SU-DHL-6 (cell line): ENCODE measurements around the gene CLCN1.

ENCODE experiments used
- H2AFZ ChIP-seq: fragments of 200-600 bp; sonication (generic); 2 replicates; pipeline ENCODE4 v1.6.1; 2014; ENCODE audit warnings: low read depth, mild to moderate bottlenecking, moderate library complexity, mixed read lengths, antibody characterized with exemption, low read length; ENCODE audit not compliant: severe bottlenecking
- H3F3A ChIP-seq: fragments of 200-600 bp; shearing (Covaris generic); 2 replicates; pipeline ENCODE4 v1.6.0; 2016; ENCODE audit warnings: antibody characterized with exemption, mild to moderate bottlenecking; ENCODE audit not compliant: insufficient read depth
- H3K27ac ChIP-seq: fragments of 200-600 bp; sonication (generic); 2 replicates; pipeline ENCODE4 v1.5.1; 2016; ENCODE audit warnings: low read depth, mild to moderate bottlenecking, low read length, moderate library complexity, mixed read lengths
- H3K27me3 ChIP-seq: fragments of 200-600 bp; sonication (generic), shearing (Covaris generic); 2 replicates; pipeline ENCODE4 v1.6.0; 2014; ENCODE audit warnings: mild to moderate bottlenecking, low read length
- H3K36me3 ChIP-seq: fragments of 200-600 bp; sonication (generic); 2 replicates; pipeline ENCODE4 v1.6.1; 2014; ENCODE audit warnings: mild to moderate bottlenecking, low read length, mixed read lengths
- H3K4me2 ChIP-seq: fragments of 300-600, 200-600 bp; shearing (Covaris generic), sonication (generic); 2 replicates; pipeline ENCODE4 v1.6.0; 2014; ENCODE audit warnings: low read length, low read depth, mild to moderate bottlenecking; ENCODE audit not compliant: poor library complexity, severe bottlenecking
- H3K4me3 ChIP-seq: fragments of 200-600 bp; sonication (generic); 2 replicates; pipeline ENCODE4 v1.5.1; 2014; ENCODE audit warnings: antibody characterized with exemption, low read length, mild to moderate bottlenecking, mixed read lengths; ENCODE audit not compliant: insufficient read depth, poor library complexity, severe bottlenecking
- H3K79me2 ChIP-seq: fragments of 200-600 bp; sonication (generic); 2 replicates; pipeline ENCODE4 v1.6.1; 2014; ENCODE audit warnings: mild to moderate bottlenecking, low read length, moderate library complexity; ENCODE audit not compliant: insufficient read depth
- H3K9ac ChIP-seq: fragments of 200-600 bp; sonication (generic); 2 replicates; pipeline ENCODE4 v1.7.0; 2014; ENCODE audit warnings: mild to moderate bottlenecking, low read length
- H3K9me2 ChIP-seq: fragments of 200-600 bp; sonication (generic); replicated peaks from 2 replicates; pipeline ENCODE4 v1.6.1; 2014; ENCODE audit warnings: low read length; ENCODE audit not compliant: insufficient read depth
- H3K9me3 ChIP-seq: fragments of 200-600 bp; sonication (generic); 2 replicates; pipeline ENCODE4 v1.6.1; 2014; ENCODE audit warnings: low read length, mixed read lengths; ENCODE audit not compliant: insufficient read depth
- H4K20me1 ChIP-seq: fragments of 200-600 bp; sonication (generic); 2 replicates; pipeline ENCODE4 v1.6.1; 2014; ENCODE audit warnings: low read depth, mild to moderate bottlenecking, antibody characterized with exemption, low read length, moderate library complexity, mixed read lengths
- EZH2phosphoT487 ChIP-seq: fragments of 200-600 bp; sonication (generic), shearing (Covaris generic); conservative IDR thresholded peaks from 2 replicates; pipeline ENCODE4 v1.6.1; 2018; ENCODE audit warnings: mild to moderate bottlenecking, antibody characterized with exemption, low read length, moderate library complexity, mixed read lengths
- TF ChIP-seq, protein P1 (sequence below): fragments of 200-600 bp; sonication (generic); IDR thresholded peaks from one replicate; pipeline ENCODE4 v1.5.1; 2017; ENCODE audit warnings: antibody characterized with exemption, mild to moderate bottlenecking, low read length, moderate library complexity; ENCODE audit not compliant: insufficient read depth, poor library complexity, severe bottlenecking

The CLCN1 gene

GRCh38 chr7:143299840-143300239 lies 16.1 kb upstream of the CLCN1 start:
- Histone ChIP-seq H3K27ac (no peak overlapping the region), H2AFZ (no peak overlapping the region), H3F3A (no peaks in the 10 kb centered on the region), H3K4me3 (no peak overlapping the region), H3K36me3 (peaks cover 55% of the 10 kb centered on the region), H3K79me2 (peaks cover 17% of the 10 kb centered on the region; the same call in 1 of the 2 replicates), H3K9me3 (no peaks in the 10 kb centered on the region), H3K9me2 (no peaks in the 10 kb centered on the region), H4K20me1 (no peaks in the 10 kb centered on the region), H3K27me3 (no peaks in the 10 kb centered on the region), H3K9ac (no peak overlapping the region), H3K4me2 (no peak overlapping the region)
- TF ChIP-seq, protein P1, sequence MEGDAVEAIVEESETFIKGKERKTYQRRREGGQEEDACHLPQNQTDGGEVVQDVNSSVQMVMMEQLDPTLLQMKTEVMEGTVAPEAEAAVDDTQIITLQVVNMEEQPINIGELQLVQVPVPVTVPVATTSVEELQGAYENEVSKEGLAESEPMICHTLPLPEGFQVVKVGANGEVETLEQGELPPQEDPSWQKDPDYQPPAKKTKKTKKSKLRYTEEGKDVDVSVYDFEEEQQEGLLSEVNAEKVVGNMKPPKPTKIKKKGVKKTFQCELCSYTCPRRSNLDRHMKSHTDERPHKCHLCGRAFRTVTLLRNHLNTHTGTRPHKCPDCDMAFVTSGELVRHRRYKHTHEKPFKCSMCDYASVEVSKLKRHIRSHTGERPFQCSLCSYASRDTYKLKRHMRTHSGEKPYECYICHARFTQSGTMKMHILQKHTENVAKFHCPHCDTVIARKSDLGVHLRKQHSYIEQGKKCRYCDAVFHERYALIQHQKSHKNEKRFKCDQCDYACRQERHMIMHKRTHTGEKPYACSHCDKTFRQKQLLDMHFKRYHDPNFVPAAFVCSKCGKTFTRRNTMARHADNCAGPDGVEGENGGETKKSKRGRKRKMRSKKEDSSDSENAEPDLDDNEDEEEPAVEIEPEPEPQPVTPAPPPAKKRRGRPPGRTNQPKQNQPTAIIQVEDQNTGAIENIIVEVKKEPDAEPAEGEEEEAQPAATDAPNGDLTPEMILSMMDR: peak; percentile 46
- TF ChIP-seq EZH2phosphoT487: no peak

DNA sequence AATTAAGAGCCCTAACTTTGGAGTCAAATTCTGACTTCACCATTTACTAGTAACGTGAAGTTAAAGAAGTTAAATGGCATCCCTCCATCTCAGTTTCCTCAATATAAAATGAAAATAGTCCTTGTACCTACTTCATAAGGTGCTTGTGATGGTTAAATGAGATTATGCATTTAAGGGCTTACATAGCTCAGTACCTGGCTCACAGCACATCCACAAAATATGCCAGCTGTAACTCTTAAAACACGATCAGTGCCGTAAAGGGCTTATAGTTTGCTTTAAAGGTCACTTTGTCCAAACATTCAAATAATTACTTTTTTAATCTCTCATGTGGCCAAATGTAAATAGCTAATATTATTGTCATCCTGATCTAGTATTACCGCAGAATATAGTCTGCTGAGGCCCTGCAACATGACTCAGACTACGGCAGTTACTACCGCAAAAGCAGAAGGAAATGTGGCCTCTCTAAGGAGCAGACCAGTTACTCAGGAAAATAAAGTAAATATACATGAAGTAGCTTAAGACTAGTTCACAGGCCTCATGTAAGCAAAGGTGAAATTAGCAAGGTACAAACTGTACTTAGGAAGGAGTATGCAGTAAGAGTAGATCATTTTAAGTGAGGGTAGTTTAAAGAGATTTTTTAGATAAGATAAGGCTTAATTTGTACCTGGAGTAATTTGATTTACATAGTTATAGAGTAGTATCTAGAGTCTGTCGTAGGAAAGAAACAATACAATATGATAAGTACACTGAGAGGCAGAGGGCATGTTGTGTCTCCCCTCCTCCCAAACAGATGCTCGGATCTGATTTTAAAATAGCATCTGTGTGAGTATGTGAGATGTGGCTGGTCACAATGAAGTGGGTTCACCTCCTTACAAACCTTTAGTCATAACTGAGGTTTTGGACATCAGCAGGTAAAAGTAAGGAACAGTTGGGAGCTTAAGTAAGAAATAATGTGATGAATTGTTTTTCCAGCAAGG lies 14.7 kb upstream of the CLCN1 start:
- Histone ChIP-seq H3K27me3 (no peaks in the 10 kb centered on the region), H3K79me2 (peaks cover 10% of the 10 kb centered on the region; the same call in 1 of the 2 replicates), H2AFZ (no peak overlapping the region), H3K9me3 (no peaks in the 10 kb centered on the region), H4K20me1 (no peaks in the 10 kb centered on the region), H3K4me2 (no peak overlapping the region), H3K27ac (no peak overlapping the region), H3K9ac (no peak overlapping the region), H3K4me3 (no peak overlapping the region), H3K36me3 (peaks cover 50% of the 10 kb centered on the region), H3K9me2 (no peaks in the 10 kb centered on the region), H3F3A (no peaks in the 10 kb centered on the region)
- TF ChIP-seq EZH2phosphoT487: no peak

DNA sequence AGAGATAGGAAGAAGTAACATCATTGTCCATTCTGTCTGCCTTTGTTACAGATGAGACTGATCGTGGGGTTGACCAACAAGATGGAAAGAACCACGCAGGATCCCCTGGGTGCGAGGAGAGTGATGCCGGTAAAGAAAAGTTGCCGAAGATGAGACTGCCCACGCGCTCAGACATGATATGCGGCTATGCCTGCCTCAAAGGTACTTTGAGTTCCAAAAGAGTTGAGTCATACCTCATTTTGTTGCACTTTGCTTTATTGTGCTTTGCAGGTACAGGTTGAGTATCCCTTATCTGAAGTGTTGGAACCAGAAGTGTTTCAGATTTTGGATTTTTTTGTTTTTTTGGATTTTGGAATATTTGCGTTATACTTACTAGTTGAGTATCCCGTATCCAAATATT lies 12.2 kb upstream of the CLCN1 start:
- Histone ChIP-seq H3K9me3 (no peaks in the 10 kb centered on the region), H2AFZ (no peak overlapping the region), H3K9ac (no peak overlapping the region), H3K79me2 (no peaks in the 10 kb centered on the region), H3K27ac (no peak overlapping the region), H3F3A (no peaks in the 10 kb centered on the region), H4K20me1 (no peaks in the 10 kb centered on the region), H3K36me3 (peaks cover 33% of the 10 kb centered on the region), H3K9me2 (no peaks in the 10 kb centered on the region), H3K4me2 (no peak overlapping the region), H3K4me3 (no peak overlapping the region), H3K27me3 (no peaks in the 10 kb centered on the region)
- TF ChIP-seq EZH2phosphoT487: no peak
- TF ChIP-seq, protein P1: no peak

DNA sequence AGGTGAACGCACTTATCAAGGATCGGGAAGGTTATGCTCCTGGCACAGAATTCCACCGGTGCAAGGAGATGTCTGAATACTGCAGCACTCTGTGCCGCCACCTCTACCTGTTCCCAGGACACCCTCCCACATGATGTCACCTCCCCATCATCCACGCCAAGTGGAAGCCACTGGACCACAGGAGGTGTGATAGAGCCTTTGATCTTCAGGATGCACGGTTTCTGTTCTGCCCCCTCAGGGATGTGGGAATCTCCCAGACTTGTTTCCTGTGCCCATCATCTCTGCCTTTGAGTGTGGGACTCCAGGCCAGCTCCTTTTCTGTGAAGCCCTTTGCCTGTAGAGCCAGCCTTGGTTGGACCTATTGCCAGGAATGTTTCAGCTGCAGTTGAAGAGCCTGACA lies 11.0 kb upstream of the CLCN1 start:
- Histone ChIP-seq H3K9ac (no peak overlapping the region), H3K27me3 (no peaks in the 10 kb centered on the region), H3F3A (no peaks in the 10 kb centered on the region), H3K9me3 (no peaks in the 10 kb centered on the region), H3K4me2 (no peak overlapping the region), H3K36me3 (peaks cover 26% of the 10 kb centered on the region), H3K9me2 (no peaks in the 10 kb centered on the region), H3K4me3 (no peak overlapping the region), H2AFZ (no peak overlapping the region), H3K27ac (no peak overlapping the region), H3K79me2 (no peaks in the 10 kb centered on the region), H4K20me1 (no peaks in the 10 kb centered on the region)
- TF ChIP-seq, protein P1: no peak
- TF ChIP-seq EZH2phosphoT487: no peak
